Activated CD4-positive, CD25-positive, alpha-beta regulatory T cell treated with anti-CD3 and anti-CD28 coated beads, Interleukin-2, amount 50 U/mL, for 24 hours (primary cell): ENCODE measurements around the gene EIF3L.
A peak's percentile ranks its signal among the peaks of the same experiment; 100 is the strongest.

Experiments
- ATAC-seq, 2 donors: fragments of 150-1000 bp; cut with Tn5 transposase; one replicate each; pipeline ENCODE4 v1.10.0; 2021; ENCODE audit warnings: mild to moderate bottlenecking in 1 of 2, moderate library complexity in 1 of 2

The EIF3L gene

DNA sequence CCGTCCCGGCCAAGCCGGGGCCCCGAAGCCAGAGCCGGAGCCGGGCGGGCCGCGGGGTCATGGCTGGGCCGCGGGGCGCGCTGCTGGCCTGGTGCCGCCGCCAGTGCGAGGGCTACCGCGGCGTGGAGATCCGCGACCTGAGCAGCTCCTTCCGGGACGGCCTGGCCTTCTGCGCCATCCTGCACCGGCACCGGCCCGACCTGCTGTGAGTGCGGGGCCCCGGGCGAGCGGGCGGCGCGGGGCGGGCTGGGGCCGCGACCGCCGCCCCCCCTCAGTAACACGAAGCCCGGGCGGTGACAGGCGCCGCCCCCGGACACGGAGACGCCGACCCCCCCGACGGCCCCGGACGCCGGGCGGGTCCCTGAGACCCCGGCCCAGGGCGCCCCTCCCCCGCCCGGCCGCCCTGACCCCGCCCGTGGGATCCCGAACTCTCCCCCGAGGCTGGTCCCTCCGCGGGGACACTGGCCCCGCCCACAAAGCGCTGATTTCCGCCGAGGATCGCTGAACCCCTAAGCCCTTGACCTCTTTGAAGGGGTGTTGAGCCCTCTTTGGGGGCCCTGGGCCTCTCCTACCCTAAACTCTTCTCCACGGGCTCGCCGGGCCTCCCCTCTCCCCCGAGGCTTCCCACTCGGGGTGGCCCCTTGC lies 57.3 kb downstream of the EIF3L start:
- ATAC-seq = peak; percentile 37 to 39

- ATAC-seq = no peak
Observed at GRCh38 chr22:37907036-37907954, 58.1 kb downstream of the EIF3L start.

DNA sequence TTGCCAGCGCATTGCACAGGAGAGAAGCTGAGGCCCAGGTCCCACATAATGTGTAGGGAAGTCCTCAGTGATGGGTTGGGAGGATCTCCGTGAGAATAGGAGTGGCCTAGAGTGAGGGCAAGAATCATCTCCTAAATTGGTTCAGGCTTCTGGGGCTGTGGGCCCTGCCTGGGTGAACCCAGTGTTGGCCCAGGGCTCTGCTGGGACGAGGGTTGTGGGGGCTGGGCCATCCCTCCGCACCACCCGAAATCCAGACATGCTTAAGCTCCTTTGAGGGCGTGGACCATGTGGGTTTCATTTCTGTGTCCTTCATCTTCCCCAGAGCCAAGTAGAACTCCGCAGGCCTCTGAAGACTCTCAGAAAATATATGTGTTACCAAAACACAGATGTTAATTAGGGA lies 60.5 kb downstream of the EIF3L start:
- ATAC-seq = no peak

- no peak for ATAC-seq
Observed at GRCh38 chr22:37910890-37911672, 61.9 kb downstream of the EIF3L start.

DNA sequence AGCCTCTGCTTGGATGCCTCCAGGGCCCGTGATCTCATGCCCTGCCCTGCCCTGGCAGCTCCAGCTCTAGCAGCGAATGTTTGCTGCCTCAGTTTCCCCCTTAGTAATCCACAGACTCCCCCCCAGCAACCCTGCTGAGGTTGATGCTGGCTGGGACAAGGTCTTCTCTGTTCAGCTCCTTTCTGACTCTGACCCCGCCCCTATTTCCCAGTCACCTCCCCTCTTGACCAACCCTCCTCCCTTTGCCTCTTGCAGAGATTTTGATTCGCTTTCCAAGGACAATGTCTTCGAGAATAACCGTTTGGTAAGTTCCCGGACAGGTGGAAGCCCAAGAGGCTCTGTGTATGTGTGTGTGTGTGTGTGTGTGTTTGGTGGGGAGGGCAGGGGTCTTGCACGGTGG lies 62.5 kb downstream of the EIF3L start:
- no peak for ATAC-seq

DNA sequence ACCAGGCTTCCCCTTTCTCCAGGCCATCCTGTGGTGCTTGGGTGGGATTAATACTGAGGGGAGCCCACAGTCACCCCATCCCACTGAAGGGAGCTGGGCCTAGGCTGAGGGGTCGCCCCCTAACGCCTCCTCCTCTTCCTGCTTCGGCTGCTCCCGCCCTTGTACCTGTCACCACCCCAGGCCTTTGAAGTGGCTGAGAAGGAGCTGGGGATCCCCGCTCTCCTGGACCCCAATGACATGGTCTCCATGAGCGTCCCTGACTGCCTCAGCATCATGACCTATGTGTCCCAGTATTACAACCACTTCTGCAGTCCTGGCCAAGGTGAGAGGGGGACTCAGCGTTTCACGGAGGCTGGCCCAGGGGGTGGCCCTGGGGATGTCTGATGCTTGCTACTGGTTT lies 63.0 kb downstream of the EIF3L start:
- peak in 1 of 2 donors; percentile 23 for ATAC-seq

- no peak for ATAC-seq
Observed at GRCh38 chr22:37913233-37913721, 64.1 kb downstream of the EIF3L start.

DNA sequence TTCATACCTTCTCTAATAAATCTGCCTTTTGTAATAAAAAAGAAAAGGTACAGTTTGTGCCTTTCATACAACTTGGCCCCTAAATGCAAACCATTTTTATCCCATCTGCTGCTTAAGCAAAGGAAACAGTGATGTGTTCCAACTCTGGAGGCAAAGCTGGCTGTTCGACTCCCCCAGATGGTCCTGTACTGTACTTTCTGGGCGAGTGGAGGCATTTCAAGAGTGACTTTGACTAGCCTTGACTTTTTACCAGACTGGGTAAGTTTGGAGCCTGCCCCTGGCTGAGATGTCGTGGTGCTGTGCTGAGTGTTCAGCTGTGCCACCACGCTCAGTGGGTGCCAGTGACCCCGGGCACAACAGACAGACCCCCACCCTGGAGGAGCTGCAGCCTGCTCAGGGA lies 67.1 kb downstream of the EIF3L start:
- ATAC-seq = no peak

DNA sequence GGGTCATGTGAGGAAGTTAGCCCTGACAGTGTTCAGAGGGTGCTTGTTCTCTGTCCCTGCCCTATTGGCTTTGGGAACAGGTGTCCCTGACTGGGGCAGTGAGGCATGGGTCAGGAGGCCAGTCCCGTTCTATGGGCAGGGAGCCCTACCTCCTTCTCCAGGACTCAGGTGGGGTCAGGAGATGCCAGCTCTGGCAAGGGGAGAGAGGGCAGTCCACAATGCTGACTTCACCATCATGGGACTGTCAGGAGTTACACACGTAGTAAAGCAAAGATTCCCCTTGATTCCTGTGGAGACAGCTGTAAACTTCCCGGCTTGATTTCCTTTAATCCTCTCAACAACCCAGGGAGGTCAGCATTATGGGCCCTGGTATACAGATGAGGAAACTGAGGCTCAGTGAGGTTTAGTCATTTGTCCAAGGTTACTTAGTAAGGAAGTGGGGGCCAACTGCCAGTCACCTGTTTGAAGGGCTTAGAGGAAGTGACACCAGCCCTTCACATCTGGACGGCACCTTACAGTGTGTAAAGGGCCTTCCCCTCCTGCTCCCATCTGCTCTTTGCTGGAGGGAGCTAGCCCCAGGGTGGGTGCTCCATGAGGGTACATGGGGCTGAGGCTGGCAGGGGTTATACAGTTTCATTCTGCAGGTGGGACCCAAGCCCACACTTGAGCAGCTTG lies 68.8 kb downstream of the EIF3L start:
- no peak for ATAC-seq

- ATAC-seq = no peak
Observed at GRCh38 chr22:37918580-37919270, 69.5 kb downstream of the EIF3L start.

DNA sequence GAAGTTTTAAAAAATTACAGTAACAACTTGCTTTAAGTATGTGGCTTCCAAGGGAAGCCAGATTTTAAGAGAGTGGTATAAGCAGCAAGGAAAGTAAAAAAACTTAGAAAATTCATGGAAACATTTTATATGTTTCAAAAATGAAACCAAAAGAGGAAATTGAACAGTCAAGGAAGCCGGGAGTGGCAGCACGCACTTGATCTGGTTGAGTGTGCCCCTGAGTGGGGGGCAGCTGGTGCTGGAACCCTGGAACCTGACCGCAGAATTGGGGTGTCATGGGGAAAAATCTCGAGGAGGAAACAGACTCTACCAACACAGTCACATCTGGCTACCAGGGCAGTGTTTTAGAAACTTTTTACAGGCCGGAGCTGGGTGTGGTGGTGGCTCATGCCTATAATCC lies 70.9 kb downstream of the EIF3L start:
- peak in 1 of 2 donors; percentile 17 for ATAC-seq

GRCh38 chr22:37922191-37922590 lies 73.0 kb downstream of the EIF3L start:
- ATAC-seq = no peak

GRCh38 chr22:37923927-37924326 lies 74.7 kb downstream of the EIF3L start:
- ATAC-seq = no peak

GRCh38 chr22:37924386-37925065 lies 75.3 kb downstream of the EIF3L start:
- ATAC-seq = no peak

GRCh38 chr22:37925330-37925729 lies 76.1 kb downstream of the EIF3L start:
- ATAC-seq = no peak

DNA sequence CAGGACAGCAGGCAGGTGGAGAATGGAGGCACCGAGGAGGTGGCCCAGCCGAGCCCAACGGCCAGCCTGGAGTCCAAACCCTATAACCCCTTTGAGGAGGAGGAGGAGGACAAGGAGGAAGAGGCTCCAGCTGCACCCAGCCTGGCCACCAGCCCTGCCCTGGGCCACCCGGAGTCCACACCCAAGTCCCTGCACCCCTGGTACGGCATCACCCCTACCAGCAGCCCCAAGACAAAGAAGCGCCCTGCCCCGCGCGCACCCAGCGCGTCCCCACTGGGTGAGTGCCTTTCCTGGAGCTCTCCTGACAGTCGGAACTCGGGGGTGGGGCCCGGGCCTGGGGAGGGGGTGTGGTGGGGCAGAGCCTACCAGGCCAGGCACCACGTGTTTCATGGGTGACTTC lies 76.5 kb downstream of the EIF3L start:
- no peak for ATAC-seq

GRCh38 chr22:37926358-37926757 lies 77.1 kb downstream of the EIF3L start:
- ATAC-seq = no peak

GRCh38 chr22:37926771-37927636 lies 77.8 kb downstream of the EIF3L start:
- ATAC-seq = no peak

DNA sequence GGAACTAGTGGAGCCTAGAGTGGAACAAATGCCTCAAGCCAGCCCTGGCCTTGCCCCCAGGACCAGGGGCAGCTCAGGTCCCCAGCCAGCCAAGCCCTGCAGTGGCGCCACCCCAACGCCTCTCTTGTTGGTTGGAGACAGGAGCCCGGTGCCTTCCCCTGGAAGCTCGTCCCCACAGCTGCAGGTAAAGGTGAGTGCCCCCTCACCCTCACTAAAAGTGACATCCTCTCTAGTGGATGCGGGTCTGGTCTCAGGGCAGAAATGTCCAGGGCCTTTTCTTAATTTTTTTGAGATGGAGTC lies 78.4 kb downstream of the EIF3L start:
- ATAC-seq = no peak

GRCh38 chr22:37929390-37929789 lies 80.2 kb downstream of the EIF3L start:
- no peak for ATAC-seq
